ENCODE results near the gene B4GALNT1.

Gene B4GALNT1

GRCh38 chr12:57625261-57626032 lies 7.6 kb downstream of the B4GALNT1 start:
- no peak overlapping the region for H3K4me3 ChIP-seq (ENCODE audit: low read depth, low read length)
- TF ChIP-seq CTCF (IDR thresholded peaks at IDR 0.05; ENCODE audit: borderline replicate concordance, insufficient read depth, low read depth, low read length) = no peak

DNA sequence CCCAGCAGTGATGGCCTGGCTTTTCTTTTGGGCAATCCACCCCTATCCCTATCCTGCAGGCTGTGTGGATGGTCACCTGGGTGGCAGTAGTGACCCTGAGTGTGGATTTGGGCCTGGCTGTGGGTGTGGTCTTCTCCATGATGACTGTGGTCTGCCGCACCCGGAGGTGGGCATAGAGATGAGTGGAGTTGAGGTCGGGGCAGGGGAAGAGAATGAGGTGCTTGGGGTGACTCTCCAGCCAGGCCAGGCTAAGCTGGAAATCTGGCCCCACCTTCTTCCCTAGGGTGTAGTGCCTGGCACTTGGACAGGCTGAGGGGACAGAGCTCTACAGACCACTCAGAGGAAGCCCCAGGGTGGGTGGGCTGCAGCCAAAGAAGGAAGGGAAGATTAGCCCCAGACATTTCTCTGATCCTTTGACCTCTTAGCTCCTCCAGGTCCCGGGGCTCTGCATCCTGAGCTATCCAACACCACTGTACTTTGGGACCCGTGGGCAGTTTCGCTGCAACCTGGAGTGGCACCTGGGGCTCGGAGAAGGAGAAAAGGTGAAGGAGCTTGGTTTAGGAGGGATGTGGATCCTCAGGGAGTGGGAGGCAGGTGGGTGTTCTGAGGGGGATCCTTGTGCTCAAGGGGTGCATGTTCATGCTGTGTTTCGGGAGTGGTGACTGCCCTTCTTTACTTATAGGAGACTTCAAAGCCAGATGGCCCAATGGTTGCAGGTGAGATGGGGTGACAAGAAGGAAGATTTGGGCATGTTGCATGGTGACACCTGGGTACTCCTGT lies 8.4 kb downstream of the B4GALNT1 start:
- H3K4me3 ChIP-seq (ENCODE audit: low read depth, low read length) = no peak overlapping the region
- no peak for TF ChIP-seq CTCF (IDR thresholded peaks at IDR 0.05; ENCODE audit: borderline replicate concordance, insufficient read depth, low read depth, low read length)

GRCh38 chr12:57623811-57624390 lies 9.1 kb downstream of the B4GALNT1 start:
- TF ChIP-seq CTCF (IDR thresholded peaks at IDR 0.05; ENCODE audit: borderline replicate concordance, insufficient read depth, low read depth, low read length) = no peak
- H3K4me3 ChIP-seq (ENCODE audit: low read depth, low read length) = no peak overlapping the region

DNA sequence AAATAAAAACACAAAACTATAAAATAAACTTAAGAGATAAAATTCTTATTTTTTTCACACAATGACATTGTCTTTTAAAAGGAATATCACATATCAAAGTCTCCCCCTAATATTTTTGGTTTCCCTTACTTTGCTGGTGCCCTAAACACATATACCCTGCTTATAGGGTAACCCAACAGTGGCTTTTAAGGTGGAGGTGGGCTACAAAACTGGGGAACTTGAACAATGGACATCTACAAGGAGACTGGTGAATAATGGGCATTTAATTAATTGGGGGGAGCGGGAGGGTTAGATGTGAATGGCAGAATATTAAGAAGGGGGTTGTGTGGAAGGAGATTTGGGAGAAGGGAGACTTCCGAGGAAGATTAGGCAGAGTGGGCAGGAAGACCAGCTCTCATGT lies 9.6 kb downstream of the B4GALNT1 start:
- no peak for TF ChIP-seq CTCF (IDR thresholded peaks at IDR 0.05; ENCODE audit: borderline replicate concordance, insufficient read depth, low read depth, low read length)

GRCh38 chr12:57622293-57623245 lies 10.4 kb downstream of the B4GALNT1 start:
- H3K4me3 ChIP-seq (ENCODE audit: low read depth, low read length) = no peak overlapping the region
- TF ChIP-seq CTCF (IDR thresholded peaks at IDR 0.05; ENCODE audit: borderline replicate concordance, insufficient read depth, low read depth, low read length) = no peak

More for the DNA sequence above, 9.6 kb downstream of the B4GALNT1 start:
- H3K4me3 ChIP-seq (ENCODE audit: low read depth, low read length) = no peak overlapping the region

DNA sequence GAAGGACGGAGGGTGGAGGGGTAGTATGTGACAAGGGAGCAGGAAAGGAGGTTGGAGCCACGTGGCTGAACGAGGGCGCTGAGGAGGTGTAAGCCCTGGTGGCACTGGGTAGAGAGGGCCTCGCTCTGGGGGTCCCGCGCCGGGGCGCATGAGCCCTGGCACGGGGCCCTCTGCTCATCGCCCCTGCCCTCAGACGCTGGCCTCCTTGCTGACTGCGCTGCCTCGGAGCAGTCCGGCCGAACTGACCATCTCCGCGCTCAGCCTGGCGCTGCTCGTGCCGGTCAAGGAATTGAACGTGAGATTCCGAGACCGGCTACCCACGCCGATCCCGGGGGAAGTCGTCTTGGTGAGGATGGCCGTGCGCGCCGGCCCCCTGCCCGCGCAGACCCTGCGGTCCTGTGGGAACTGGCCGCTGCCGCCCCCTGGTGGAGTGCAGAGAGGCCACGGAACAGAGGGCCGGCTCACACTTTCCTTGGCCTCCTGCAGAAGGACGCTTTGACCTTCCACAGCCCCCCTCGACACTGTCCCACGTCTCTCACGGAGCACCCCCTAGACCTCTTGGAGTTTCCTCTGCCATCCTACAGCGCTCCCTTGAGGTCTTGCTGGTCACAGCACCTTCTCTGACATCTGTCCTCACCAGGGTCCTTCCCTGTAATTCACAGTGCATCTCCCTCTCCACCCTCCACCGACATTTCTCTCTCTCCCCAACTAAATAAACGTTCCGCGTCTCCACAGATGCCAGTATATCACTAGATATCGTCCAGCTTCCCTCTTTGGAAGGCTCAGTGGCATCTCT lies 11.3 kb downstream of the B4GALNT1 start:
- no peak overlapping the region for H3K4me3 ChIP-seq (ENCODE audit: low read depth, low read length)
- TF ChIP-seq CTCF (IDR thresholded peaks at IDR 0.05; ENCODE audit: borderline replicate concordance, insufficient read depth, low read depth, low read length) = peak; percentile 94
